Common myeloid progenitor, CD34-positive (primary cell): ENCODE results near the gene ZDHHC11B.
"Not testable (repeated sequence)": the region's sequence is repeated elsewhere in the genome, so short reads cannot be mapped to it uniquely, and the experiment has no call there.

Experiments used
- CTCF ChIA-PET: fragments of 350-600 bp; sonication (Branson Sonifier 250); formaldehyde crosslinking; loops from one replicate; lab custom pipeline; 2021; ENCODE audit warnings: antibody characterized with exemption; lab: Charles Lee
- POLR2A ChIA-PET: fragments of 350-600 bp; sonication (Branson Sonifier 250); formaldehyde crosslinking; loops from one replicate; lab custom pipeline; 2021; ENCODE audit warnings: antibody characterized with exemption; lab: Charles Lee
- DNase-seq, 3 donors: peaks; one replicate each; pipeline versions ENCODE4 v3.0.0 to v3.0.0-alpha.2; 2013
- H3K27ac ChIP-seq, 2 experiments: 1 replicate in 1 of 2; 2 replicates in 1 of 2; pipeline ENCODE4 v1.7.0; 2013; ENCODE audit warnings: inconsistent platforms in 2 of 2, low read length in 2 of 2, mild to moderate bottlenecking in 2 of 2, low read depth in 1 of 2, moderate library complexity in 1 of 2; ENCODE audit not compliant: severe bottlenecking in 2 of 2, insufficient read depth in 1 of 2, poor library complexity in 1 of 2
- H3K27me3 ChIP-seq, 5 experiments: replicated peaks in 2 of 5; 1 replicate in 3 of 5; 2 replicates in 2 of 5; pipeline versions ENCODE4 v1.6.1 to v1.7.0; 2013; ENCODE audit warnings: low read length in 4 of 5, mild to moderate bottlenecking in 2 of 5, moderate library complexity in 2 of 5, inconsistent platforms in 1 of 5; ENCODE audit not compliant: insufficient read depth in 5 of 5, control insufficient read depth in 4 of 5
- H3K36me3 ChIP-seq, 4 experiments: 1 replicate in 2 of 4; 2 replicates in 2 of 4; pipeline versions ENCODE4 v1.6.1 to v1.7.0; 2013; ENCODE audit warnings: low read length in 3 of 4, control low read depth in 1 of 4, mild to moderate bottlenecking in 1 of 4; ENCODE audit not compliant: control insufficient read depth in 4 of 4, insufficient read depth in 4 of 4
- H3K4me1 ChIP-seq, 4 experiments: 1 replicate in 3 of 4; 2 replicates in 1 of 4; pipeline versions ENCODE4 v1.6.1 to v1.7.1; 2013; ENCODE audit warnings: low read length in 3 of 4, mild to moderate bottlenecking in 3 of 4, control low read depth in 1 of 4, inconsistent platforms in 1 of 4, moderate library complexity in 1 of 4; ENCODE audit not compliant: control insufficient read depth in 4 of 4, insufficient read depth in 4 of 4; ENCODE audit errors: control extremely low read depth in 1 of 4
- H3K4me3 ChIP-seq, 7 experiments: 1 replicate in 4 of 7; 2 replicates in 3 of 7; pipeline versions ENCODE4 v1.5.1 to v1.7.0; 2013; ENCODE audit warnings: mild to moderate bottlenecking in 7 of 7, low read length in 6 of 7, moderate library complexity in 6 of 7, inconsistent platforms in 2 of 7, low read depth in 2 of 7, control low read depth in 1 of 7; ENCODE audit not compliant: insufficient read depth in 4 of 7, control insufficient read depth in 1 of 7; ENCODE audit errors: extremely low read depth in 1 of 7
- H3K9me3 ChIP-seq, 5 experiments: 1 replicate in 4 of 5; 2 replicates in 1 of 5; pipeline versions ENCODE4 v1.6.1 to v1.7.1; 2013; ENCODE audit warnings: low read length in 4 of 5, mild to moderate bottlenecking in 2 of 5, inconsistent platforms in 1 of 5, low read depth in 1 of 5, moderate library complexity in 1 of 5; ENCODE audit not compliant: control insufficient read depth in 4 of 5, insufficient read depth in 2 of 5; ENCODE audit errors: control extremely low read depth in 1 of 5
- WGBS: methylation state at CpG from one replicate; pipeline ENCODE4 v1.1.5; 2013; ENCODE audit not compliant: insufficient coverage; 5-methylcytosine and 5-hydroxymethylcytosine counted together

Gene ZDHHC11B

DNA sequence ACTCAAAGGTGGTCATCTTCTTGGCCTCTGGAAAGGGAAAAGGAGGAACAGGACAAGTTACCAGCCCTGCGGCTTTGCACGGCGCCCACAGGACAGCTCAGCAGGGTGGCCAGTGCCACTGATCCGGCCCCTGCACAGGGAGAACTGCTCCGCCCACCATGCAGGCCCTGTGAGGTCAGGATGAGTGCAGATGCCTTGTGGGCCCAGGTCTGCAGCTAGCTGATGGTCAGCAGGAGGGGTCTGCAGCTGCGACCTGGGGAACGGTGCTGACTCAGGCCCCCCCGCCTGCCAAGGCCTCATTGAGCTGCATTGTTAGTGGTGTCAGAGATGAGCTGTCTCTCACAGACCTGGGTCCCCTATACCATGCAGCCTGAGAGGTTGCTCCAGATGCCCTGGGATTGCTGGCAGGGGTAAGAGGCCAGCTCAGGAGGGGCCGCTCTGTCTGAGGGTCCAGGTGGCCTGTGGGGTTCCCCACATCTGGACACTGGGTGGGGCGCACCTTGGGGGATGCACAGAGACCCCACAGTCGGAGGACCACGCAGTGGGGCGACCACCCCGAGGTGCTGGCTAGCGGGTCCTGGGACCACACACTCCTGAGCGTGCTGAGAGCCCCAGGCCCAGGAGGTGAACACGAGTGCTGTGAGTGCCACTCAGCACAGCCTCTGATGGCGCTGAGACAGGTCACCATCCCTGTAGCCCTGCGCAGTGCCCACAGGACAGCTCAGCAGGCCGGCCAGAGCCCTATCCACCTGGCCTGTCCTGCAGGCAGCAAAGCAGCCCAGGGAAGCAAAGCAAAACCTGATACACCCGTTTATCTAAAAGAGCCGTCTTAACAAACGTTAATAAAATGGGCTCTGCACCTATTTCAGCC is 39.0 kb downstream of the ZDHHC11B start:
- H3K4me1 ChIP-seq, H3K4me3 ChIP-seq, POLR2A ChIA-PET, CTCF ChIA-PET, DNase-seq, H3K36me3 ChIP-seq, H3K27me3 ChIP-seq, H3K9me3 ChIP-seq, H3K27ac ChIP-seq: not testable (repeated sequence)
- WGBS, result 95% methylated on average over 12 of the region's 23 CpGs

DNA sequence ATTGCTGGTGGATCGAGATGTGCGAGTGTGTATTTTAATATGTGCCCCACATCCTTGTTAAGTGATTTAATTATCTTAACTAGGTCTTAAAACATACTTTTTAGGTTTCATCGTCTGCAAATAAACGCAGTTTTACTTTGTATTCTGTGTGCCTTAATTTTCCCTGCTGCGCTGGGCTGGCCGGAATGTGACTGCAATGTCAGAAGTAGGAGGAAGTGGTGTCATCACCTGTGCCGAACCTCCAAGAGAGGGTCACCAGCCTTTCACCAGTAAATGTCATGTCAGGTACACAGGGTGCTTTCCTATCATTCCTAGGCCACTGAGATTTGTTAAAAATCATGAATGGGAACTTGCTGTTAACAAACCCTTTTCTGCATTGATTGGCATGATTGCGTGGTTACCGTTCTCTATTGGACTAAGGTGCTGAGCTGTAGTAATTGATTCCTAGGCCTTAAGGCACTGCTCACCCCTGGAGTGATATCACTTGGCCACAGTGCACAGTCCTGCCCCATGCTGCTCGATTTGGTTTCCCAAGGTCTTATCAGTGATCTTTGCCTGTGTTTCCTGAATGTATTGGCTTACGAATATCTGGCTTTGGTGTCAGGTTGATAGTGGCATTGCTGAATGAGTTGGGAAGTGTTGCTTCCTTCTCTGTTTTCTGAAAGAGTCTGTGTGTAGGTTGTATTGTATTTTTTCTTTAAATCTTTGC is 40.7 kb downstream of the ZDHHC11B start:
- H3K27ac ChIP-seq, H3K9me3 ChIP-seq, H3K4me3 ChIP-seq, CTCF ChIA-PET, H3K4me1 ChIP-seq, H3K27me3 ChIP-seq, DNase-seq, H3K36me3 ChIP-seq: not testable (repeated sequence)
- WGBS, result 77% methylated on average over 5 of the region's 11 CpGs
- POLR2A ChIA-PET, result interaction anchor here (0.6 kb wide), 1 partner anchor 90 kb away, joined by 3 read pairs; no protein-coding TSS in a partner anchor

DNA sequence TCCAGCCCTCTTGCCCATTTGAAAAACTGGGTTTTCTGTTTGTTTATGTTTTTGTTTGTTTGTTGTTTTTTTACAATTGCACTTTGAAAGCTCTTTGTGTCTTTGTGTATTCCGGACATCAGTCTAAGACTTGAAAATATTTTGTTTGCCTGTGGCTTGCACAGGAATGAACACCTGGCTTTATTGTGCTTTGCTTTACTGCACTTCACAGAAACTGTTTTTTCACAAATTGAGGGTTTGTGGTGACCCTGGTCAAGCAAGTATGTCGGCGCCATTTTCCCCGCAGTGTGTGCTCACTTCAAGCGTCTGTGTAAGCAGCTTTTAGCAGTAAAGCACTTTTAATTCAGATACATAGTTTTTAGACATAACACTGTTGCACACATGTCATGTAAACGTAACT is 42.3 kb downstream of the ZDHHC11B start:
- POLR2A ChIA-PET, H3K4me3 ChIP-seq, CTCF ChIA-PET, H3K27me3 ChIP-seq, H3K9me3 ChIP-seq, H3K36me3 ChIP-seq, H3K4me1 ChIP-seq, H3K27ac ChIP-seq, DNase-seq: not testable (repeated sequence)
- 98% methylated on average over 4 of the region's 6 CpGs for WGBS

- WGBS, result no CpG with 5 or more reads among the region's 1 CpG
- H3K9me3 ChIP-seq, H3K4me3 ChIP-seq, H3K4me1 ChIP-seq, CTCF ChIA-PET, DNase-seq, H3K27ac ChIP-seq, H3K36me3 ChIP-seq, POLR2A ChIA-PET: not testable (repeated sequence)
- peaks cover 0 to 12% (median 0%) of the 10 kb centered on the region in 5 experiments for H3K27me3 ChIP-seq
These were observed 50.4 kb downstream of the ZDHHC11B start for GRCh38 chr5:734145-734544.

DNA sequence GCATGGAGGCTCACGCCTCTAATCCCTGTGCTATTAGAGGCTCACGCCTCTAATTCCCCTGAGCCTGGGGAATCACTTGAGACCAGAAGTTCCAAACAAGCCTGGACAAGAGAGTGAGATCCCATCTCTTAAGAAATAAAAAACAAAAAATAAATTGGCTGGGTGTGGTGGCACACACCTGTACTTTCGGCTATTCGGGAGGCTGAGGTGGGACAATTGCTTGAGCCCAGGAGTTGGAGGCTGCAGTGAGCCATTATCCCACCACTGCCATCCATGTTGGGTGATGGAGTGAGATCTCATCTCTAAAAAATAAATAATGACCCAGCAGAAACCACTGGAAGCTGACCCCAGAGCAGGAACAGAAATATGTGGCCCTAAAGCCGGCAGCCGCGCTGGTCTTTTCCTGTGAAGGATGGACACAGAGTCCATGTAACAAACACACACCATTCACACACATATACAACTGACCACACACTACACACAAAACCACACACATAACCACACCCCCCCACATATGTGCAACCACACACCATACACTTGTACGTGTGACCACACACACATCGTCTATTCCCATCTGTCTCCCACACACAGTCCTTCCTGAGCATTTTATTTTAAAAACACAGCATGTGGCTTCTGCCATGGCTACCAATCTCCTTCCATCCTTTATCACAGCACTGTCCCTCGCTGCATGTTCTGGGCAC is 51.6 kb downstream of the ZDHHC11B start:
- H3K4me1 ChIP-seq, POLR2A ChIA-PET, CTCF ChIA-PET, H3K36me3 ChIP-seq, H3K4me3 ChIP-seq, DNase-seq, H3K27ac ChIP-seq, H3K9me3 ChIP-seq: not testable (repeated sequence)
- WGBS, result 80% methylated on average over 5 of the region's 10 CpGs
- H3K27me3 ChIP-seq, result peaks cover 0 to 14% (median 0%) of the 10 kb centered on the region in 5 experiments

DNA sequence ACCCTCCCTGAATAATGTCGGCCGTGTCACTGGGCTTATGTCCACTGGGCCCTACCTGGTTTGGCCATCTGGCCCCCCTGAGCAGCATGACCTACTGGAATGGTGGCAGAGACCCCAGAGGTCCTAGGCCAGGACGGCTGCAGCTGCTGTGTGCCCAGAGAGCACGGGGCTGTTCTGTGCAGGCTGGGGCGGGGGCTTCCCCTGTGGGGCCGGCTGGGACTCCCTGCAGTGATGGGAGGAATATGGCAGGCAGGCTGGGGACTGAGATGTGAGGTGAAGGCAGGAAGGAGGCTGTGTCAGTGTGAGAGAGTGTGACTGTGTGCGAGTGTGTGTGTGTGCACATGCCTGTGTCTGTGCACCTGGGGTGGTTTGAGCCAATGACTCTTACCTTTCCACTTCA is 55.3 kb downstream of the ZDHHC11B start:
- H3K4me3 ChIP-seq, H3K27ac ChIP-seq, H3K36me3 ChIP-seq, POLR2A ChIA-PET, H3K9me3 ChIP-seq, CTCF ChIA-PET, H3K4me1 ChIP-seq, DNase-seq: not testable (repeated sequence)
- peaks cover 0 to 16% (median 0%) of the 10 kb centered on the region in 5 experiments for H3K27me3 ChIP-seq
- WGBS, result no CpG with 5 or more reads among the region's 7 CpGs
